Measurements from ENCODE around the gene TMEM203. TPM values are rescaled to one million over a fixed set of nuclear protein-coding genes. Genes with fewer than 3 reads are reported as not detected.

Gene TMEM203
- total RNA-seq, 1 experiment from 2014 or later: 35.5 TPM

DNA sequence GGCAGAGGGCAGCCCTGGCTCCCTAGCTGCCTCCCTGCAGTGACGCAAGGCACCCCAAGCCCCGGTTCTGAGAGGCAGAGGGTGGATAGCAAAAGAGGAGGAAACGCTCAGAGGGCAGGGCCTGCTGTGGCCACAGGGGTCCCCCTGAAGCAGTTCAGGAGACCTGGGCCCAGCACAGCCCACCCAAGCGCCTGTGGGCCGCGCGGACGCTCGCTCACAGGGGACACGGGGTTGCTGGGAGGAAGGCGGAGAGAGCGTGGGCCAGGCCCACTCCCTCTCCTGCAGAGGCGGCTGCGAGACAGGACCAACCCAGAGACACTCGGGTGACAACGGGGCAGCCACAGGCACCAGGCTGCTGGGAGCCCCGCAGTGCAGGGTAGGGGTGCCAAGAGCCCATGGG lies 25.7 kb downstream of the TMEM203 start:
- H3K36me3 Mint-ChIP-seq (ENCODE audit: insufficient read depth in 1 of 3, low read depth in 3 of 3): peaks cover 5 to 39% (median 33%) of the 10 kb centered on the region in 3 experiments; a peak in 6 of 7 replicates
- H3K4me1 ChIP-seq (ENCODE audit: insufficient read depth, low read length): no peaks in the 10 kb centered on the region
- no peak overlapping the region for H2BK12ac ChIP-seq (ENCODE audit: insufficient read length, low read depth, low read length)
- no peak overlapping the region for H4K5ac ChIP-seq (ENCODE audit: insufficient read length, low read depth, low read length)
- H4K91ac ChIP-seq (ENCODE audit: insufficient read length, low read depth, low read length): no peak overlapping the region
- no peaks in the 10 kb centered on the region for H3K9me3 Mint-ChIP-seq
- no peak overlapping the region for H3K4me2 ChIP-seq (ENCODE audit: insufficient read depth, insufficient read length, low read length)
- H3K23ac ChIP-seq (ENCODE audit: insufficient read length, low read depth, low read length): no peak overlapping the region
- no peak overlapping the region for H3K9ac ChIP-seq (ENCODE audit: extremely low read depth, insufficient read length, low read length)
- H3K27ac ChIP-seq (ENCODE audit: insufficient read length, low read depth, low read length): no peak overlapping the region
- H3K27me3 ChIP-seq (ENCODE audit: insufficient read depth, low read length): no peaks in the 10 kb centered on the region
- no peak overlapping the region for H3K14ac ChIP-seq (ENCODE audit: insufficient read depth, low read length)
- WGBS (ENCODE audit: extremely low coverage, insufficient read length, low lambda C conversion rate): no CpG with 5 or more reads among the region's 17 CpGs
- H3K18ac ChIP-seq (ENCODE audit: insufficient read length, low read depth, low read length): no peak overlapping the region
- no peak overlapping the region for H2BK120ac ChIP-seq (ENCODE audit: low read depth, low read length, poor library complexity, severe bottlenecking)
- no peak overlapping the region for H2BK5ac ChIP-seq (ENCODE audit: insufficient read length, low read length)
- no peak overlapping the region for H2BK20ac ChIP-seq (ENCODE audit: low read depth, low read length, poor library complexity, severe bottlenecking)
- no peak overlapping the region for H3T11ph ChIP-seq (ENCODE audit: low read length)
- peaks cover 17% of the 10 kb centered on the region for H3K27me3 Mint-ChIP-seq (ENCODE audit: low read depth)
- no peaks in the 10 kb centered on the region for H3K79me1 ChIP-seq (ENCODE audit: insufficient read depth, low read depth, low read length, poor library complexity, severe bottlenecking)
- H3K9me3 ChIP-seq (ENCODE audit: control insufficient read depth, low read depth, low read length): no peaks in the 10 kb centered on the region
- peaks cover 2% of the 10 kb centered on the region for H4K20me1 ChIP-seq (ENCODE audit: control insufficient read depth, insufficient read depth, insufficient read length)
- H4K8ac ChIP-seq (replicated peaks; ENCODE audit: insufficient read length, low read depth, low read length): no peak overlapping the region
- no peak overlapping the region for H3K4ac ChIP-seq (ENCODE audit: low read depth, low read length)
- no peak overlapping the region for H3K56ac ChIP-seq (ENCODE audit: insufficient read length, low read depth, low read length)
- DNase-seq: no peak
- TF ChIP-seq, protein P1, sequence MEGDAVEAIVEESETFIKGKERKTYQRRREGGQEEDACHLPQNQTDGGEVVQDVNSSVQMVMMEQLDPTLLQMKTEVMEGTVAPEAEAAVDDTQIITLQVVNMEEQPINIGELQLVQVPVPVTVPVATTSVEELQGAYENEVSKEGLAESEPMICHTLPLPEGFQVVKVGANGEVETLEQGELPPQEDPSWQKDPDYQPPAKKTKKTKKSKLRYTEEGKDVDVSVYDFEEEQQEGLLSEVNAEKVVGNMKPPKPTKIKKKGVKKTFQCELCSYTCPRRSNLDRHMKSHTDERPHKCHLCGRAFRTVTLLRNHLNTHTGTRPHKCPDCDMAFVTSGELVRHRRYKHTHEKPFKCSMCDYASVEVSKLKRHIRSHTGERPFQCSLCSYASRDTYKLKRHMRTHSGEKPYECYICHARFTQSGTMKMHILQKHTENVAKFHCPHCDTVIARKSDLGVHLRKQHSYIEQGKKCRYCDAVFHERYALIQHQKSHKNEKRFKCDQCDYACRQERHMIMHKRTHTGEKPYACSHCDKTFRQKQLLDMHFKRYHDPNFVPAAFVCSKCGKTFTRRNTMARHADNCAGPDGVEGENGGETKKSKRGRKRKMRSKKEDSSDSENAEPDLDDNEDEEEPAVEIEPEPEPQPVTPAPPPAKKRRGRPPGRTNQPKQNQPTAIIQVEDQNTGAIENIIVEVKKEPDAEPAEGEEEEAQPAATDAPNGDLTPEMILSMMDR (conservative IDR thresholded peaks at IDR 0.05): no peak
- peaks cover 0 to 7% of the 10 kb centered on the region in 2 experiments; a peak in 3 of 4 replicates for H3K4me1 Mint-ChIP-seq
- H2AFZ ChIP-seq (ENCODE audit: low read length): no peak overlapping the region
- H3K4me3 Mint-ChIP-seq: no peak overlapping the region
- H2BK15ac ChIP-seq (ENCODE audit: low read depth, low read length): no peak overlapping the region
- H3K27ac Mint-ChIP-seq: no peak overlapping the region
- H2AK5ac ChIP-seq (ENCODE audit: insufficient read length, low read length): no peak overlapping the region
- no peaks in the 10 kb centered on the region for H3K79me2 ChIP-seq (ENCODE audit: insufficient read depth, low read length)
- H3K23me2 ChIP-seq (ENCODE audit: insufficient read length, low read depth, low read length, poor library complexity, severe bottlenecking): no peaks in the 10 kb centered on the region
